Endodermal cell (in vitro differentiated cells): Measurements from ENCODE around the gene IFIT2. TPM values are rescaled to one million over a fixed set of nuclear protein-coding genes. Genes with fewer than 3 reads are reported as not detected.

Experiments
- DNase-seq: peaks from one replicate; pipeline ENCODE4 v3.0.0-alpha.2; 2017
- H3K27ac ChIP-seq: 2 replicates; pipeline ENCODE4 v1.5.1; 2013; ENCODE audit warnings: mild to moderate bottlenecking, low read depth, low read length, moderate library complexity
- H3K27me3 ChIP-seq: 2 replicates; pipeline ENCODE4 v1.6.1; 2013; ENCODE audit warnings: mild to moderate bottlenecking, low read length, moderate library complexity; ENCODE audit not compliant: insufficient read depth, control insufficient read depth, poor library complexity, severe bottlenecking
- H3K36me3 ChIP-seq: 2 replicates; pipeline ENCODE4 v1.7.0; 2013; ENCODE audit warnings: mild to moderate bottlenecking, low read length, moderate library complexity; ENCODE audit not compliant: control insufficient read depth, insufficient read depth
- H3K4me1 ChIP-seq: one replicate; pipeline ENCODE4 v1.7.0; 2013; ENCODE audit warnings: low read length; ENCODE audit not compliant: control insufficient read depth, insufficient read depth
- H3K4me3 ChIP-seq: 2 replicates; pipeline ENCODE4 v1.5.1; 2013; ENCODE audit warnings: mild to moderate bottlenecking, low read length, moderate library complexity
- H3K9ac ChIP-seq: 2 replicates; pipeline ENCODE4 v1.6.1; 2013; ENCODE audit warnings: mild to moderate bottlenecking, low read length, moderate library complexity; ENCODE audit not compliant: poor library complexity, severe bottlenecking; ENCODE audit errors: extremely low read depth
- H3K9me3 ChIP-seq: 2 replicates; pipeline ENCODE4 v1.6.1; 2013; ENCODE audit warnings: mild to moderate bottlenecking, low read length, moderate library complexity; ENCODE audit not compliant: control insufficient read depth
- H3K27ac Mint-ChIP-seq: 2 replicates; pipeline ENCODE4 v1.8.0; 2020; ENCODE audit warnings: mixed read lengths
- H3K27me3 Mint-ChIP-seq: 2 replicates; pipeline ENCODE4 v1.8.0; 2021; ENCODE audit warnings: mild to moderate bottlenecking, mixed read lengths; ENCODE audit not compliant: insufficient read depth
- H3K36me3 Mint-ChIP-seq: 2 replicates; pipeline ENCODE4 v1.8.0; 2020; ENCODE audit warnings: low read depth, mixed read lengths
- H3K4me1 Mint-ChIP-seq: 2 replicates; pipeline ENCODE4 v1.8.0; 2020; ENCODE audit warnings: mixed read lengths
- H3K4me3 Mint-ChIP-seq: 2 replicates; pipeline ENCODE4 v1.8.0; 2020; ENCODE audit warnings: mild to moderate bottlenecking, moderate library complexity, mixed read lengths
- H3K9me3 Mint-ChIP-seq: 2 replicates; pipeline ENCODE4 v1.8.0; 2020; ENCODE audit warnings: mild to moderate bottlenecking, mixed read lengths
- CTCF ChIP-seq: fragments of 200-600 bp; sonication (generic); conservative IDR thresholded peaks from 2 replicates; pipeline ENCODE4 v1.5.0; 2021; ENCODE audit warnings: antibody characterized with exemption, mild to moderate bottlenecking
- WGBS, 2 experiments: methylation state at CpG; one replicate each; pipeline versions ENCODE4 v1.1.5 to v1.1.7; 2013; ENCODE audit warnings: missing lambda C conversion rate in 2 of 2, mixed read lengths in 1 of 2; ENCODE audit not compliant: insufficient coverage in 1 of 2, insufficient read length in 1 of 2; 5-methylcytosine and 5-hydroxymethylcytosine counted together
- total RNA-seq, 2 donors: library from RNA; stranded (reverse); fragmentation: NEBNext Ultra II Directional in 1 of 2; extraction: Animal tissue kit (Norgen Biotek cat#: 25700) in 1 of 2; gene quantifications; 2 replicates in 1 of 2; 3 replicates in 1 of 2; pipeline ENCODE4 v1.2.1, GENCODE V29; 2021

Gene IFIT2
- total RNA-seq, 2 donors from 2014 or later, result 0.37 TPM; not detected in 1

GRCh38 chr10:89297791-89298190 lies 4.1 kb upstream of the IFIT2 start:
- no peak overlapping the region for H3K9ac ChIP-seq
- Mint-ChIP-seq H3K4me1 (peaks cover 15% of the 10 kb centered on the region), H3K9me3 (no peaks in the 10 kb centered on the region), H3K27me3 (no peaks in the 10 kb centered on the region), H3K4me3 (no peak overlapping the region), H3K27ac (no peak overlapping the region), H3K36me3 (no peaks in the 10 kb centered on the region)
- no peaks in the 10 kb centered on the region for H3K27me3 ChIP-seq
- no peaks in the 10 kb centered on the region for H3K4me1 ChIP-seq
- no peaks in the 10 kb centered on the region for H3K36me3 ChIP-seq
- DNase-seq, result no peak
- H3K9me3 ChIP-seq, result peaks cover 5% of the 10 kb centered on the region
- WGBS, 2 experiments, result 90 to 100% methylated on average over 1 to 4 of the region's 5 CpGs
- no peak for TF ChIP-seq CTCF
- no peak overlapping the region for H3K27ac ChIP-seq
- no peak overlapping the region for H3K4me3 ChIP-seq

- H3K27me3 ChIP-seq, result no peaks in the 10 kb centered on the region
- WGBS, 2 experiments, result 80 to 88% methylated on average over 1 to 4 of the region's 4 CpGs
- peaks cover 5% of the 10 kb centered on the region for H3K9me3 ChIP-seq
- no peak overlapping the region for H3K9ac ChIP-seq
- H3K9me3 Mint-ChIP-seq, result no peaks in the 10 kb centered on the region
- H3K4me3 Mint-ChIP-seq, result no peak overlapping the region
- no peak overlapping the region for H3K27ac ChIP-seq
- no peaks in the 10 kb centered on the region for H3K36me3 Mint-ChIP-seq
- H3K36me3 ChIP-seq, result no peaks in the 10 kb centered on the region
- peaks cover 15% of the 10 kb centered on the region for H3K4me1 Mint-ChIP-seq
- H3K4me1 ChIP-seq, result no peaks in the 10 kb centered on the region
- H3K4me3 ChIP-seq, result no peak overlapping the region
- no peaks in the 10 kb centered on the region for H3K27me3 Mint-ChIP-seq
- no peak overlapping the region for H3K27ac Mint-ChIP-seq
- no peak for TF ChIP-seq CTCF
- DNase-seq, result no peak
Observed at GRCh38 chr10:89299031-89299430, 2.8 kb upstream of the IFIT2 start.

- no peak overlapping the region for H3K4me3 Mint-ChIP-seq
- no peaks in the 10 kb centered on the region for H3K36me3 Mint-ChIP-seq
- H3K27me3 ChIP-seq, result no peaks in the 10 kb centered on the region
- no peak overlapping the region for H3K4me3 ChIP-seq
- no peak for DNase-seq
- peaks cover 5% of the 10 kb centered on the region for H3K9me3 ChIP-seq
- H3K9ac ChIP-seq, result no peak overlapping the region
- no peak for TF ChIP-seq CTCF
- peaks cover 21% of the 10 kb centered on the region for H3K4me1 Mint-ChIP-seq
- no peak overlapping the region for H3K27ac ChIP-seq
- H3K27ac Mint-ChIP-seq, result no peak overlapping the region
- 86% methylated on average over 2 of the region's 2 CpGs; no CpG with 5 or more reads in 1 of the 2 experiments for WGBS, 2 experiments
- H3K36me3 ChIP-seq, result no peaks in the 10 kb centered on the region
- no peaks in the 10 kb centered on the region for H3K4me1 ChIP-seq
- no peaks in the 10 kb centered on the region for H3K9me3 Mint-ChIP-seq
- peaks cover 2% of the 10 kb centered on the region for H3K27me3 Mint-ChIP-seq
Observed at GRCh38 chr10:89301232-89301631, 614 bp upstream of the IFIT2 start.
